GM18519 (cell line): ENCODE data around the gene CCL17.
A peak's percentile ranks its signal among the peaks of the same experiment; 100 is the strongest.

Source experiments
- ATAC-seq: cut with Tn5 transposase; IDR thresholded peaks from one replicate; pipeline ENCODE4 v1.9.1; 2021; ENCODE audit warnings: mild to moderate bottlenecking, moderate library complexity; ENCODE audit not compliant: unreplicated experiment, low FRiP score

Gene CCL17

DNA sequence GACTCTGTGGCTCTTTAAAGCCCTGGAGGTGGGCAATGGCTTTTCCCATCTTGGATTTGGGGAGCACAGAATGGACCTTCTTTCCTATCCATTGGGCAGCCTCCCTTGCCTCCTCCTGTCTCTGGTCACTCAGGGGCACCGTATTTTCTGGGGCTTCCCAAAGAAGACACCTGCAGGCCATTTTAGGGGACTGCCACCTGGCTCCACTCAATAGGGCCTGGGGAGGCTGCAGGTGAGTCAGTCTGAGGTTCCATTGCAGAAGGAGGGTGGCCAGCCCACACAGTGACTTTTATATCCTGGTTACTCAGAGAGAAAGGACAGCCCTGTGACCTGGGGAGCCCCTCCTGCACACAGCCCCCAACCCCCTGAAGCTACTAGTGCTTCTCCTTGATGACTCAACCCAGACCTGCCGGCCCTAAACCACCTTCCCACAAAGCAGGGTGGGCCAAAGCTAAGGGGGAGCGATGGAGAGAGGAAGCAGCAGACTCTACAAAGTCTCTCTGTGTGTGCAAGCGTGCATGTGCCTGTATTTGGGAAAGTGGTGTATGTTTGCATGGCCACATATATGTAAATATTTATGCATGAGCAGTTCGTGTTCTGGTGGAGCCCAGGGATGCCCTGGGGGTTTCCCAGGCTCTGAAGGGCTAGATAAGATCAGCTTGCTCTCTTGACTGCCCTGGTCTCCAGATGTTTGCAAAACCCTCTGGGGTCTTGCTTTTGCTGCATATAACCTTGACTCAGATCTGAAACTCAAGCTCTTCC is 27.3 kb upstream of the CCL17 start:
- ATAC-seq = peak; percentile 64

- ATAC-seq = no peak
Measured at GRCh38 chr16:57379579-57379978, 25.0 kb upstream of the CCL17 start.

GRCh38 chr16:57380671-57381462 is 23.7 kb upstream of the CCL17 start:
- ATAC-seq = no peak

DNA sequence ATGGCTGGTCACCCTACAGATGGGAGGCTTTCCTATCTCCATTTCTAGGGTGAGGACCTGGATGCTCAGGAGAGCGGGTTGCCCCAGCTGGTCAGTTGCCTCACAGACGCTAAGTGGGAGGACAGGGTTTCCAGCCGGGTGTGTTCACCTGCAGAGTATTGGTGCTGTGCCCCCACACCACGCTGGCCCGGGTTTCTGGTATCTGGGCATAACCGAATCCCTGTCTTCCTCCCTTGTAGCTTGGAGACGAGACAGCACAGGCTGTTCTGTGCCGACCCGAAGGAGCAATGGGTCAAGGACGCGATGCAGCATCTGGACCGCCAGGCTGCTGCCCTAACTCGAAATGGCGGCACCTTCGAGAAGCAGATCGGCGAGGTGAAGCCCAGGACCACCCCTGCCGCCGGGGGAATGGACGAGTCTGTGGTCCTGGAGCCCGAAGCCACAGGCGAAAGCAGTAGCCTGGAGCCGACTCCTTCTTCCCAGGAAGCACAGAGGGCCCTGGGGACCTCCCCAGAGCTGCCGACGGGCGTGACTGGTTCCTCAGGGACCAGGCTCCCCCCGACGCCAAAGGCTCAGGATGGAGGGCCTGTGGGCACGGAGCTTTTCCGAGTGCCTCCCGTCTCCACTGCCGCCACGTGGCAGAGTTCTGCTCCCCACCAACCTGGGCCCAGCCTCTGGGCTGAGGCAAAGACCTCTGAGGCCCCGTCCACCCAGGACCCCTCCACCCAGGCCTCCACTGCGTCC is 22.6 kb upstream of the CCL17 start:
- ATAC-seq = no peak

GRCh38 chr16:57382535-57383275 is 21.9 kb upstream of the CCL17 start:
- ATAC-seq = no peak

DNA sequence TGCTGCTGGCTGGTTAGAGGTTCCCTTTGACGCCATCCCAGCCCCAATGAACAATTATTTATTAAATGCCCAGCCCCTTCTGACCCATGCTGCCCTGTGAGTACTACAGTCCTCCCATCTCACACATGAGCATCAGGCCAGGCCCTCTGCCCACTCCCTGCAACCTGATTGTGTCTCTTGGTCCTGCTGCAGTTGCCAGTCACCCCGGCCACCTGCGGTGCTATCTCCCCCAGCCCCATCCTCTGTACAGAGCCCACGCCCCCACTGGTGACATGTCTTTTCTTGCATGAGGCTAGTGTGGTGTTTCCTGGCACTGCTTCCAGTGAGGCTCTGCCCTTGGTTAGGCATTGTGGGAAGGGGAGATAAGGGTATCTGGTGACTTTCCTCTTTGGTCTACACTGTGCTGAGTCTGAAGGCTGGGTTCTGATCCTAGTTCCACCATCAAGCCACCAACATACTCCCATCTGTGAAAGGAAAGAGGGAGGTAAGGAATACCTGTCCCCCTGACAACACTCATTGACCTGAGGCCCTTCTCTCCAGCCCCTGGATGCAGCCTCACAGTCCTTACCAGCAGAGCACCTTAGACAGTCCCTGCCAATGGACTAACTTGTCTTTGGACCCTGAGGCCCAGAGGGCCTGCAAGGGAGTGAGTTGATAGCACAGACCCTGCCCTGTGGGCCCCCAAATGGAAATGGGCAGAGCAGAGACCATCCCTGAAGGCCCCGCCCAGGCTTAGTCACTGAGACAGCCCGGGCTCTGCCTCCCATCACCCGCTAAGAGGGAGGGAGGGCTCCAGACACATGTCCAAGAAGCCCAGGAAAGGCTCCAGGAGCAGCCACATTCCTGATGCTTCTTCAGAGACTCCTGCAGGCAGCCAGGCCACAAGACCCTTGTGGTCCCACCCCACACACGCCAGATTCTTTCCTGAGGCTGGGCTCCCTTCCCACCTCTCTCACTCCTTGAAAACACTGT is 21.0 kb upstream of the CCL17 start:
- ATAC-seq = no peak

- no peak for ATAC-seq
Measured at GRCh38 chr16:57384248-57385070, 20.1 kb upstream of the CCL17 start.

DNA sequence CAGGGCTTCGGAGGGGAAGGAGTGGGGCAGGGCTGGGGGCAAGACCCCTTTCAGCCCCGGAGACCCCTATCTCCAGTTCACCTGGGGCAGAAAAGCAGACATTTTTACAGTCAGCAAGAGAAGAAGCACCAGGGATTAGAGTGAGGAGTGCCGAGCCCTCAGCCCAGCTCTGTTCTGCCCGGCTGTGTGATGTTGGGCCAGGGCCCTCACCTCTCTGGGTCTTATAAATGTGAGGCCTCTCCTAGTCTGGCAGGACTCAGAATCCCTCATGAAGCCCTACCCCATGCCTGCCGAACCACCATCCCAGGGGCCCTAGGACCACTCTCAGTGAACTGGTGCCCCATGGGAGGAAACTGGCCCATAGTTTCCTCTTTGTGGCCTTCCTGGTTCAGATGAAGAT is 19.5 kb upstream of the CCL17 start:
- no peak for ATAC-seq

GRCh38 chr16:57386381-57386951 is 18.1 kb upstream of the CCL17 start:
- no peak for ATAC-seq

DNA sequence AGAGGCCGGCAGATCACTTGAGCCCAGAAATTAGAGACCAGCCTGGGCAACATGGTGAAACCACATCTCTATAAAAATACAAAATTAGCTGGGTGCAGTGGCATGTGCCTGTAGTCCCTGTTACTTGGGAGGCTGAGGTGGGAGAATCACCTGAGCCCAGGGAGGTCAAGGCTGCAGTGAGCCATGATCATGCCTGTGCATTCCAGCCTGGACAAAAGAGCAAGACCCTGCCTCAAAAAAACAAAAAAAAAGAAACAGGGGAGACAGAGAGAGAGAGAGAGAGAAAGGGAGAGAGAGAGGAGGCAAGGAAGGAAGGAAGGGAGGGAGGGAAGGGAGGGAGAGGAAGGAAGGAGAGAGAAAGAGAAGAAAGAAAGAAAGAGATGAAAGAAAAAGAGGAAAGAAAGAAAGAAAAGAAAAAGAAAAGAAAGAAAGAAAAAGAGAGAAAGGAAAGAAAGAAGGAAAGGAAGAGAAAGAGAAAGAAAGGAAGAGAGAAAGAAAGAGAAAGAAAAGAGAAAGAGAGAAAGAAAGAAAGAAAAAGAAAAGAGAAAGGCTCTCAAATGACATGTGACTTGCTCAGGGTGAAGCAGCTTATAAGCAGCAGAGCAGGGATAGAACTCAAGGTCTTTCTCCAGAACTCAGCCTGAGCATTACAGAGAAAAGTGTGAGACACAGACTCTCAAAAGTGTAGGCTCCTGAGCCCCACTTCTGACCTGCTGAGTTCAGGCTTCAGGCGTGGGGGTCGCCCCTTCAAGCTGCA is 16.8 kb upstream of the CCL17 start:
- no peak for ATAC-seq

DNA sequence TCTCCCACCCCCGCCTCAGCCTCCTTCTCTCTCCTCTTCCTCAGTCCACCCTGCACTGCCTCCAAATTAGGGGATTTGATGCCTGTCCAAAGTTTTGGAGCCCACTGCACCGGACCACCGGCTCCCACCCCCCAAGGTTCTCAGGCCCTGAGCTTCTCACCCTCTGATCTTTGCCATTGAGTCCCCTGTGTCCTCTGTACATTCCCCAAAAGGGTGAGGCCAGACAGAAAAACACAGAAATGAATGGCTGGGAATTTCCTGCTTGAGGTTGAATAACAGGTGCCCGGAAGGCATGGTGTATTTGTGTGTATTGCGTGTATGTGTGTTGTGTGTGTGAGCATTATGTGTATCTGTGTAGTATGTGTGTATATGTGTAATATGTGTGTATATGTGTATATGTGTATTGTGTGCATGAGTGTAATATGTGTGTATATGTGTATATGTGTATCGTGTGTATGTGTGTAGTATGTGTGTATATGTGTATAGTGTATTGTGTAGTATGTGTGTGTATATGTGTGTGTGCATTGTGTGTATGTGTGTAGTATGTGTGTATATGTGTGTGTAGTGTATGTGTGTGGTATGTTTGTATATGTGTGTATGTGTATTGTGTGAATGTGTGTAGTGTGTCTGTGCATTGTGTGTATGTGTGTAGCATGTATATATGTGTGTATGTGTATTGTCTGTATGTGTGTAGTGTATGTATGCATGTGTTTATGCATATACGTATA is 16.0 kb upstream of the CCL17 start:
- no peak for ATAC-seq

DNA sequence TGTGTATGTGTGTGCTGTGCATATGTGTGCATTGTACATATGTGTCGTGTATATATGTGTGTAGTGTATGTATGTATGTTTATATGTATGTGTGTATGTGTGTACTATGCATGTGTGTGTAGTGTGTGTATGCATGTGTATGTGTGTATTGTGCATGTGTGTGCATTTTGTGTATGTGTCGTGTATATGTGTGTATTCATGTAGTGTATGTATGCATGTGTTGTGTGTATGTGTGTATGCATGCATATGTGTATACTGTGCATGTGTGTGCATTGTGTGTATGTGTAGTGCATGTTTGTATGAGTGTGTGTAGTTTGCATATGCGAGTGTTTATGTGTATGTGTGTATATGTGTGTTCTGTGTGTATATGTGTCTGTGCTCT is 15.5 kb upstream of the CCL17 start:
- ATAC-seq = no peak

GRCh38 chr16:57390636-57391295 is 13.8 kb upstream of the CCL17 start:
- no peak for ATAC-seq

GRCh38 chr16:57391300-57391699 is 13.3 kb upstream of the CCL17 start:
- ATAC-seq = no peak

DNA sequence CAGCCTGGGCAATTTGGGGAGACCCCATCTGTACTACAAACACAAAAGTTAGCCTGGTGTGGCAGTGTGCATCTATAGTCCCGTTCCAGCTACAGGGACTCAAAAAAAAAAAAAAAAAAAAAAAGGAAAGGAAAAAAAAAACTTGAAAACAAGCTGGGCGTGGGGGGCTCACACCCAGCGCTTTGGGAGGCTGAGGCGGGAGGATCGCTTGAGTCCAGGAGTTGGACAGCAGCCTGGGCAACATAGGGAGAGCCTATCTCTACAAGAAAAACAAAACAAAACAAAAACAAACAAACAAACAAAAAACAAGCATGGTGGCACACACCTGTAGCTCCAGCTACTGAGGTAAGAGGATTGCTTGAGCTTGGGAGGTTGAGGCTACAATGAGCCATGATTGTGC is 12.9 kb upstream of the CCL17 start:
- no peak for ATAC-seq

- no peak for ATAC-seq
Measured at GRCh38 chr16:57392694-57393093, 11.9 kb upstream of the CCL17 start.
